ENCODE results near the gene CAGE1.
A peak's percentile ranks its signal among the peaks of the same experiment; 100 is the strongest.

The CAGE1 gene

GRCh38 chr6:7389451-7390225 is at the start of gene CAGE1, which contains the start of gene RIOK1:
CAGE1 (minus strand) TSS chr6:7389742; CDS start chr6:7387173, 2,569 bp downstream.
RIOK1 (plus strand) TSS chr6:7389808; CDS start chr6:7390003, 195 bp downstream.
- DNase-seq (ENCODE audit: low read depth): peak; percentile 89

GRCh38 chr6:7439228-7439627 is 49.7 kb upstream of the CAGE1 start:
- DNase-seq (ENCODE audit: low read depth): no peak

GRCh38 chr6:7438011-7438410 is 48.5 kb upstream of the CAGE1 start:
- no peak for DNase-seq (ENCODE audit: low read depth)

GRCh38 chr6:7434672-7435071 is 45.1 kb upstream of the CAGE1 start:
- DNase-seq (ENCODE audit: low read depth): no peak

GRCh38 chr6:7433121-7433617 is 43.6 kb upstream of the CAGE1 start:
- DNase-seq (ENCODE audit: low read depth): no peak

- no peak for DNase-seq (ENCODE audit: low read depth)
Measured at GRCh38 chr6:7432391-7433120, 43.0 kb upstream of the CAGE1 start.

- no peak for DNase-seq (ENCODE audit: low read depth)
Measured at GRCh38 chr6:7431674-7432390, 42.3 kb upstream of the CAGE1 start.

GRCh38 chr6:7431313-7431673 is 41.8 kb upstream of the CAGE1 start:
- DNase-seq (ENCODE audit: low read depth): no peak

GRCh38 chr6:7426447-7427169 is 37.1 kb upstream of the CAGE1 start:
- no peak for DNase-seq (ENCODE audit: low read depth)

GRCh38 chr6:7425808-7426190 is 36.3 kb upstream of the CAGE1 start:
- no peak for DNase-seq (ENCODE audit: low read depth)

- no peak for DNase-seq (ENCODE audit: low read depth)
Measured at GRCh38 chr6:7424967-7425807, 35.6 kb upstream of the CAGE1 start.

- no peak for DNase-seq (ENCODE audit: low read depth)
Measured at GRCh38 chr6:7424058-7424457, 34.5 kb upstream of the CAGE1 start.

GRCh38 chr6:7421066-7421465 is 31.5 kb upstream of the CAGE1 start:
- DNase-seq (ENCODE audit: low read depth): no peak

GRCh38 chr6:7419065-7419464 is 29.5 kb upstream of the CAGE1 start:
- no peak for DNase-seq (ENCODE audit: low read depth)

- DNase-seq (ENCODE audit: low read depth): no peak
Measured at GRCh38 chr6:7418238-7418905, 28.8 kb upstream of the CAGE1 start.

- no peak for DNase-seq (ENCODE audit: low read depth)
Measured at GRCh38 chr6:7417684-7418083, 28.1 kb upstream of the CAGE1 start.

- DNase-seq (ENCODE audit: low read depth): no peak
Measured at GRCh38 chr6:7414811-7415210, 25.3 kb upstream of the CAGE1 start.

GRCh38 chr6:7413151-7413823 is 23.7 kb upstream of the CAGE1 start:
- no peak for DNase-seq (ENCODE audit: low read depth)

GRCh38 chr6:7411328-7411727 is 21.8 kb upstream of the CAGE1 start:
- no peak for DNase-seq (ENCODE audit: low read depth)

GRCh38 chr6:7410851-7411250 is 21.3 kb upstream of the CAGE1 start:
- no peak for DNase-seq (ENCODE audit: low read depth)
